GM19372 (cell line): ENCODE measurements around the gene LEAP2.
A peak's percentile ranks its signal among the peaks of the same experiment; 100 is the strongest.
"Not testable (repeated sequence)": the region's sequence is repeated elsewhere in the genome, so short reads cannot be mapped to it uniquely, and the experiment has no call there.

Experiments used
- ATAC-seq: cut with Tn5 transposase; IDR thresholded peaks from one replicate; pipeline ENCODE4 v1.9.1; 2021; ENCODE audit warnings: mild to moderate bottlenecking, low read depth, moderate library complexity; ENCODE audit not compliant: unreplicated experiment

The LEAP2 gene

GRCh38 chr5:132840313-132840712 lies 33.2 kb upstream of the LEAP2 start:
- ATAC-seq = no peak

DNA sequence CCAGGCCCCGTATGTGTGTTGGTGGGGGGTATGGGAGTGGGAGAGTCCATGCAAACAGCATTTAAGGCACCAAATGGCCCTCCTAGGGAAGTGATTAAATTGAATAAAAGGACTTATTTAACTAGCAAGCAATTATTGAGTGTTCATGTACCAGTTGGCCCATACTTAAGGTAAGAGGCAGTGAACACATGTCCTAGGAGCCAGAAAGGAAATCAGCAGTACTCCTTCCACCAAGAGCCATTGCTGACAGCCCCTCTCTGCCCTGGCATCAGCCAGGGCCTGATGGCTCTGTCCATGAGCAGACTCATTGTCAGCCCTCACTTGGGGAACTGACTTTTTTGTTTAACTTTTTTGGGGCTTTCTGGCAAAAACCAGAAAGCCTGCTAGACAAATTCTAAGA lies 32.6 kb upstream of the LEAP2 start:
- no peak for ATAC-seq

- no peak for ATAC-seq
These were observed 32.2 kb upstream of the LEAP2 start for GRCh38 chr5:132841305-132841704.

GRCh38 chr5:132848270-132848669 lies 25.2 kb upstream of the LEAP2 start:
- no peak for ATAC-seq

DNA sequence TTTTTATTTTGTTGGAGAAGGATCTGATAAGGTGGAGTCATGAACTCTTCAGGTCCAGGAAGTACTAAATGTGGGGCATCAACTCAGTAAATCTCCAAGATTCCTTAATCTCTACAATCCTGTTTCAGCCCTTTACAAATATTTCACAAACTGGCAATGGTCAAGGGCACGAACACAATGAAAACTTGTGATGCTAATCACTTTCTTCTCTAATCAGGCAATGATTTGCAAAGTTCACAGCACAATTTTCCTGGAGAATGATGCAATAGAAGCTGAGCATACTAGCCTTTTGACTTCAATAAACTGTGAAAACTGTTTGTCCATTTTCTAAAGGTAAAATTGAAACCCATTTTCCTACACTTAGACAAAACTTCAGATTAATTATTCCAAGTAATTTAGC lies 24.1 kb upstream of the LEAP2 start:
- no peak for ATAC-seq

- ATAC-seq = no peak
These were observed 23.4 kb upstream of the LEAP2 start for GRCh38 chr5:132850066-132850465.

DNA sequence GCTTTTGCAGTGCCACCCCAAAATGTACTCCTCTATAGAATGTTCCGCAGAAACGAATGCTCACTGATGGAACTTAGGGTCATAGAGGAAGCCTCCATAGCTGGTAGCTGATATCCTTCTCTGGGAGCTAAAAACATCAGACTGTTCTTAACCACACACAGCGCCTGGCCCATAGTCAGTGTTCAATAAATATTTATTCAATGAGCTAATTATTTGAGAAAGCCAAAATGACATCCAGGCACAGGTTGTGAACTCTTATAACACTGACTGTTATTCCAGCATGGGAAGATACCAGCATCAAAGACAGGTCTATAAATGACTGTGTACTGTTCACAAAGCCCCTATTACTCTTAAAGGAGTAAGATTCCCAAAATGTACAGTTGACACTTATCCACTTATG lies 20.1 kb upstream of the LEAP2 start:
- ATAC-seq = no peak

GRCh38 chr5:132853790-132854189 lies 19.7 kb upstream of the LEAP2 start:
- no peak for ATAC-seq

DNA sequence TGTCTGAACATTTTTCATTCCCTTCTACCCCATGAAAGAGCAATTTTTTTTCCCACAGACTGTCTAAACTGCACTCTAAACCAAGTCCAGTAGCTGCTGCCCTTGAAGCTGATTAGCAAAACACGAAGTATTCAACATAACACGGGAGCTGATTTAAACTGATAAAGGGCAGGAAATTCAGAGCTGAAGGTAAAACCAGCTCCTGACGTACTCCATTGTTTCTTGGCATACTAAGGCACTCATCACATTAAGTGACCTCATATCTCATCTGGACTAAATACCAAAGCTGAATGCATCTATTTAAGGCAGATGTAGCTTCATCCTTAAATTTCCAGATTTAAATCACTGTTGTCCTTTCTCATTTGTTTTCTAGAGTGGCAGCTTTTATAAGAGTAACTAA lies 19.2 kb upstream of the LEAP2 start:
- ATAC-seq = no peak

DNA sequence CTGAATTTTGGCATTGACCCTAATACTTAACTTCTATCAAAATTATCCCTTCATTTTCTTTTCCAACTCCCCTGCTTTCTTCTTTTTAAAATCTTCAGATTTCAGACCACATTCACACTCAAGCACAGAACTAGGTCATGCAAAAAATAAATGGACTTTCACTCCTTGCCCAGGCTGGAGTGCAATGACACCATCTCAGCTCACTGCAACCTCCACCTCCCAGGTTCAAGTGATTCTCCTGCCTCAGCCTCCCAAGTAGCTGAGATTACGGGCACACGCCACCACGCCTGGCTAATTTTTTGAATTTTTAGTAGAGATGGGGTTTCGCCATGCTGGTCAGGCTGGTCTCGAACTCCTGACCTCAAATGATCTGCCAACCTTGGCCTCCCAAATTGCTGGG lies 18.5 kb upstream of the LEAP2 start:
- ATAC-seq = not testable (repeated sequence)

GRCh38 chr5:132856011-132856410 lies 17.5 kb upstream of the LEAP2 start:
- no peak for ATAC-seq

DNA sequence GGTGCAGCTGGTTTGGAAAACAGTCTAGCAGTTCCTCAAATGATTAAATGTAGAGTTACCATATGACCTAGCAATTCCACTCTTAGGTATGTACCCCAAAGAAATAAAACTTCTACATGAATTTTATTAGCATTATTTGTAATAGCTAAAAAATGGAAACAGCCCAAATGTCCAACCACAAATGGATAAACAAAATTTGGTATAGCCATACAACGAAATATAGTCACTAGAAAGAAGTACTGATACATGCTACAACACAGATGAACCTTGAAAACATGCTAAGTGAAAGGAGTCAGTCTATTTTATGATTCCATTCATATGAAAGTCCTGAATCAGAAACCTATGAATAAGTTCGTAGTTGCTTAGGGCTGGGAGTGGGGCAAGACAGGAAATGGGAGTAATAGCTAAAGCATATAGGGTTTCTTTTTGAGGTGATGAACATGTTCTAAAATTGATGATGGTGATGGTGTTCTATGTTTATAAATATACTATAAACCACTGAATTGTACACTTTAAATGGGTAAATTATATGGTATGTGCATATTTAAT lies 13.5 kb upstream of the LEAP2 start:
- ATAC-seq = no peak

DNA sequence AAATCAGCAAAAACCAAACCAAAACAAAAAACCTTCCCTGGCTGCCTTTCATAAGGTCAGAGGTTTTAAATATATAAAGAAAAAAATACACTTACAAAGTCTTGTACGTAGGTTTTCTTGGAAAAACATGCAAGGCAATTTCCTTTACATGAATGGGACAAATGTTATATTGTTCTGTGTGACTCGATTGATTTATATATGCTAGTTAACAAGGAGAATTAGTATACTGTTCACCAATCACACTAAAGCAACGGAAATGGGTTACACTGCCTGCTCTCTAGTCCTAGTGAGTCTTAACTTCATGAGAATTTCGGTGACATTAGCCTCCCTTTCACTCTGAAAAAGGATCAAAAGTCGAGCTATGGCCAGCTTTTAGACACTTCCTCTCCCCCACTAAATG lies 12.7 kb upstream of the LEAP2 start:
- ATAC-seq = no peak

DNA sequence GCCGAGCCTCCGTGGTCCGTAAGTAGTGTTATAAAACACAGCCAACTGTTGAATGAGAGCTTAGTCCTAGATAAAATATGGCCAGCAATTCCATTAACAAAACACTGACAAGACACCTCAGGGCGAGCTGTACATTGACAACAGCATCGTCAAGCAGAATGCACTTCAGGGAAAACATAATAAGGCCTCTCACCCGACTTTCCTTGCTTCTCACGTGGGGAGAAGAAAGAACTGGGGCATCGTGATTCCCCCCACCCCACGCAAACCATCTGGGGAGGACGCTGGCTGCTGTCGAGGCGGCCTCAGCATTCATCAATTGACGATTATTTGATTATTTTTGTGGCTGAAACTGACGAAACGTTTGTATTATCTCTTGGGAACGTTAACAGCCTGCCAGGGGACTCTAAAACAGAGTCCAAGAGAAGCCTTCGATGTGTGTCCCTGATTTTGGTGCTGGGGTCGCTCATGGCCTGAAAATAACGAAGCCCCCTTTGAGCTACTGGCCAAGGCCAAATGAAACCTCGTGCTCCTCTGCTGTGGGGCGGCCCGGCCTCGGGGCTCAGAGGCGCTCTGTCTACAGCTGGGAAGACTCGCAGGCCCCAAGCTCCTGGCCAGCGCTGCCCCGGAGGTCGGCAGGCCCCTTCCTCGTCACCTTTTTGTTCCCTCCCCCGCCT lies 7.7 kb upstream of the LEAP2 start:
- peak; percentile 25 for ATAC-seq

GRCh38 chr5:132866342-132867045 lies 7.0 kb upstream of the LEAP2 start, which contains the start of the genes GDF9 and UQCRQ:
Gene GDF9 (minus strand): TSS chr5:132866469. CDS start chr5:132864533, 1,936 bp downstream.
Gene UQCRQ (plus strand): TSS chr5:132866642. CDS start chr5:132866882, 240 bp downstream.
- ATAC-seq = peak; percentile 98

- no peak for ATAC-seq
These were observed 6.4 kb upstream of the LEAP2 start for GRCh38 chr5:132867046-132867451.

- no peak for ATAC-seq
These were observed 4.7 kb upstream of the LEAP2 start for GRCh38 chr5:132868754-132869153.

- ATAC-seq = no peak
These were observed 2.7 kb upstream of the LEAP2 start for GRCh38 chr5:132870801-132871200.

DNA sequence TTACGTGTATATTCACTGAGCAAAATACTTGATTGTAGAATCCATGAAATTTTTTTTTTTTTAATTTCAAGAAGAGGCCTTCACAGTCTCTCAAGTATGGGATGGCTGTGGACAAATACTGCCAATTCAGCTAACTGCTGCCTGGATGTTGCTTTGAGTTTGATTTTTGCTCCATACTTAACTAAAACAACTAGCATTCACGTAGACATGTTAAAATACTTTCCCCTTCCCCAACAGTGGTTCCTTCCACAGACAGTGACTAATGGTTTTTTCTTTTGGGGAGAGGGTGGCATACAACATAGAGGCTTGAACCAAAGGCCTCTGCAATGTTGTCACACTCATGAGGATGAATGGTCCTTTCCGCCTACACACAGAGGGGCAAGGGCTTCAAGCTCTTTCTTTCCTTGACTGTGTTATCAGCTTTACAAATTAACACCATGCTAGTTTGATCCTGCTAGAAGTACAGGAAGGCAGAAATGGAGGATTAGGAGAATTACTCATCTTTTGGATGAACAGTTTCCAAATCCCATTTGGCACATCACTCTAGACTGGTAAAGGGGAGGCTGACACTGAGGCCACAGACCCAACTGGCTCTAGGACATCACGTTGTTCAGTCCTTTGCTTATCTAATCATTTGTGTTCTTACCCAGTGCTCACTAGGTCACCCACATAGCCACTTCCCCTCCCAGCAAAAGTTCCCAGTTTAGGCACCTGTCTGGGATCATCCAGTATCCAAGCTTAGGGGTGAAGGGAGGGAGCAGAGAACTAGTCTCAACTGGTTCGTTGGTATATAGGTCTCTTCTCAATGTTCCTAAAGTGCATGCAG lies 1.8 kb upstream of the LEAP2 start:
- no peak for ATAC-seq

GRCh38 chr5:132872788-132873118 lies 715 bp upstream of the LEAP2 start:
- ATAC-seq = no peak

- ATAC-seq = no peak
These were observed 433 bp downstream of the LEAP2 start for GRCh38 chr5:132873930-132874271.
